Measurements from ENCODE around the gene ENDOV. TPM values are rescaled to one million over a fixed set of nuclear protein-coding genes. Genes with fewer than 3 reads are reported as not detected.

The ENDOV gene
- total and polyA plus RNA-seq, 2 of the 13 experiments (the other 11 are each of a cell fraction or from before 2014, with no cell fraction given) = 15.1 to 17.1 TPM

DNA sequence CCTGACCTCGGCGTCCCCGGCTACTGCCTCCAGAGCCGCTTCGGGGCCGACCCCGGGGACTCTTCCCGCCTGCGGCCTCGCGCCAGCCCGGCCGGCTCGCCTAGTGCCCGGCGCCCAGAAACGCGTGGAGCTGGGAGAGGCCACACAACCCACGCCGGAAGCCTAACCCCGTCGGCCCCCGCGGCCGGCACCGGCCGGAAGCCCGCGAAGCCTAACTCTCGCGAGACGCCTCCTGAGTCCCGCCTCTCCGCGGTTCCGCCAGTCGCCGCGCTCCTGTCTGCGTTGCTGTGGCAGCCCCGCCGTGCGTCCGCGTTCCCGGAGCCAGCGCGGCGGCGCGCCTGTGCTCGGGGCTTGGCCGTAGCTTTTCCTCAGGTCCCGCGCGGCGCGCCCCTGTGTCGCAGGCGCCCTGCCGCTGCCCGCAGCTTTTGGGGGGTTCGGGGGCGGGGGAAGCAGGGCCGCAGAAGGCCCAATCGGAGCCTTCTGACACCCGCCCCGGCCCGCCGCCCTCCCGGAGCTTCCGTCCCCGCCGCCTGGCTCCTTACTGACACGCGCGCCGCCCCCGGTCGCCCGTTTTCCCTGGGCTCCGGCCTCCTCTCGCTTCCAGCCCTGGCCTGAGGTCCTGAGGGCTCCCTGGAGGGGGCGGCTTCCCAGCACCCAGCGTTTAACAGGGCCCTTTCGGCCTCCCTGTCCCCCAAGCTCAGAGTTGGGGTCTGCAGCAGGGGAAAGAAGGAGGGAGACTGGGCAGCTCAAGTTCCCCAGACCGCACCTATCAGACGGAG is 39.8 kb downstream of the ENDOV start (continued):
- TF ChIP-seq ISX (CRISPR knock-in tag; conservative IDR thresholded peaks at IDR 0.05) (peak; percentile 96; the same call in 1 of the 2 replicates), ZNF33B (CRISPR knock-in tag; IDR thresholded peaks at IDR 0.05) (peak; percentile 56), NCOA2 (CRISPR knock-in tag; IDR thresholded peaks at IDR 0.05) (no peak; the same call in 1 of the 2 replicates), POLR2AphosphoS2 (IDR thresholded peaks at IDR 0.05; ENCODE audit: low read depth, low read length) (no peak), ZNF619 (CRISPR knock-in tag; IDR thresholded peaks at IDR 0.05) (no peak; the same call in 1 of the 2 replicates), EED (CRISPR knock-in tag; IDR thresholded peaks at IDR 0.05) (no peak; the same call in 1 of the 2 replicates), MTA1 (CRISPR knock-in tag; IDR thresholded peaks at IDR 0.05; ENCODE audit: borderline replicate concordance) (peak; percentile 48; the same call in 1 of the 2 replicates), GATA4 (IDR thresholded peaks at IDR 0.05; ENCODE audit: borderline replicate concordance, low read depth) (no peak; the same call in 1 of the 2 replicates), SP4 (CRISPR knock-in tag; IDR thresholded peaks at IDR 0.05) (peak; percentile 82)
- TF ChIP-seq, protein P1, sequence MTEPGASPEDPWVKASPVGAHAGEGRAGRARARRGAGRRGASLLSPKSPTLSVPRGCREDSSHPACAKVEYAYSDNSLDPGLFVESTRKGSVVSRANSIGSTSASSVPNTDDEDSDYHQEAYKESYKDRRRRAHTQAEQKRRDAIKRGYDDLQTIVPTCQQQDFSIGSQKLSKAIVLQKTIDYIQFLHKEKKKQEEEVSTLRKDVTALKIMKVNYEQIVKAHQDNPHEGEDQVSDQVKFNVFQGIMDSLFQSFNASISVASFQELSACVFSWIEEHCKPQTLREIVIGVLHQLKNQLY (CRISPR knock-in tag; IDR thresholded peaks at IDR 0.05) = no peak; the same call in 1 of the 2 replicates
- TF ChIP-seq, protein P2, sequence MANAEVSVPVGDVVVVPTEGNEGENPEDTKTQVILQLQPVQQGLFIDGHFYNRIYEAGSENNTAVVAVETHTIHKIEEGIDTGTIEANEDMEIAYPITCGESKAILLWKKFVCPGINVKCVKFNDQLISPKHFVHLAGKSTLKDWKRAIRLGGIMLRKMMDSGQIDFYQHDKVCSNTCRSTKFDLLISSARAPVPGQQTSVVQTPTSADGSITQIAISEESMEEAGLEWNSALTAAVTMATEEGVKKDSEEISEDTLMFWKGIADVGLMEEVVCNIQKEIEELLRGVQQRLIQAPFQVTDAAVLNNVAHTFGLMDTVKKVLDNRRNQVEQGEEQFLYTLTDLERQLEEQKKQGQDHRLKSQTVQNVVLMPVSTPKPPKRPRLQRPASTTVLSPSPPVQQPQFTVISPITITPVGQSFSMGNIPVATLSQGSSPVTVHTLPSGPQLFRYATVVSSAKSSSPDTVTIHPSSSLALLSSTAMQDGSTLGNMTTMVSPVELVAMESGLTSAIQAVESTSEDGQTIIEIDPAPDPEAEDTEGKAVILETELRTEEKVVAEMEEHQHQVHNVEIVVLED (CRISPR knock-in tag; IDR thresholded peaks at IDR 0.05; ENCODE audit: borderline replicate concordance) = peak; percentile 98
- TF ChIP-seq, protein P3, sequence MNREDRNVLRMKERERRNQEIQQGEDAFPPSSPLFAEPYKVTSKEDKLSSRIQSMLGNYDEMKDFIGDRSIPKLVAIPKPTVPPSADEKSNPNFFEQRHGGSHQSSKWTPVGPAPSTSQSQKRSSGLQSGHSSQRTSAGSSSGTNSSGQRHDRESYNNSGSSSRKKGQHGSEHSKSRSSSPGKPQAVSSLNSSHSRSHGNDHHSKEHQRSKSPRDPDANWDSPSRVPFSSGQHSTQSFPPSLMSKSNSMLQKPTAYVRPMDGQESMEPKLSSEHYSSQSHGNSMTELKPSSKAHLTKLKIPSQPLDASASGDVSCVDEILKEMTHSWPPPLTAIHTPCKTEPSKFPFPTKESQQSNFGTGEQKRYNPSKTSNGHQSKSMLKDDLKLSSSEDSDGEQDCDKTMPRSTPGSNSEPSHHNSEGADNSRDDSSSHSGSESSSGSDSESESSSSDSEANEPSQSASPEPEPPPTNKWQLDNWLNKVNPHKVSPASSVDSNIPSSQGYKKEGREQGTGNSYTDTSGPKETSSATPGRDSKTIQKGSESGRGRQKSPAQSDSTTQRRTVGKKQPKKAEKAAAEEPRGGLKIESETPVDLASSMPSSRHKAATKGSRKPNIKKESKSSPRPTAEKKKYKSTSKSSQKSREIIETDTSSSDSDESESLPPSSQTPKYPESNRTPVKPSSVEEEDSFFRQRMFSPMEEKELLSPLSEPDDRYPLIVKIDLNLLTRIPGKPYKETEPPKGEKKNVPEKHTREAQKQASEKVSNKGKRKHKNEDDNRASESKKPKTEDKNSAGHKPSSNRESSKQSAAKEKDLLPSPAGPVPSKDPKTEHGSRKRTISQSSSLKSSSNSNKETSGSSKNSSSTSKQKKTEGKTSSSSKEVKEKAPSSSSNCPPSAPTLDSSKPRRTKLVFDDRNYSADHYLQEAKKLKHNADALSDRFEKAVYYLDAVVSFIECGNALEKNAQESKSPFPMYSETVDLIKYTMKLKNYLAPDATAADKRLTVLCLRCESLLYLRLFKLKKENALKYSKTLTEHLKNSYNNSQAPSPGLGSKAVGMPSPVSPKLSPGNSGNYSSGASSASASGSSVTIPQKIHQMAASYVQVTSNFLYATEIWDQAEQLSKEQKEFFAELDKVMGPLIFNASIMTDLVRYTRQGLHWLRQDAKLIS (CRISPR knock-in tag; IDR thresholded peaks at IDR 0.05) = 0 out of 2 replicates have a peak, but pooled peaks have one; percentile 48
- TF ChIP-seq, protein P4, sequence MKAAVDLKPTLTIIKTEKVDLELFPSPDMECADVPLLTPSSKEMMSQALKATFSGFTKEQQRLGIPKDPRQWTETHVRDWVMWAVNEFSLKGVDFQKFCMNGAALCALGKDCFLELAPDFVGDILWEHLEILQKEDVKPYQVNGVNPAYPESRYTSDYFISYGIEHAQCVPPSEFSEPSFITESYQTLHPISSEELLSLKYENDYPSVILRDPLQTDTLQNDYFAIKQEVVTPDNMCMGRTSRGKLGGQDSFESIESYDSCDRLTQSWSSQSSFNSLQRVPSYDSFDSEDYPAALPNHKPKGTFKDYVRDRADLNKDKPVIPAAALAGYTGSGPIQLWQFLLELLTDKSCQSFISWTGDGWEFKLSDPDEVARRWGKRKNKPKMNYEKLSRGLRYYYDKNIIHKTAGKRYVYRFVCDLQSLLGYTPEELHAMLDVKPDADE (CRISPR knock-in tag; IDR thresholded peaks at IDR 0.05) = peak; percentile 84; the same call in 1 of the 2 replicates
- TF ChIP-seq, protein P5, sequence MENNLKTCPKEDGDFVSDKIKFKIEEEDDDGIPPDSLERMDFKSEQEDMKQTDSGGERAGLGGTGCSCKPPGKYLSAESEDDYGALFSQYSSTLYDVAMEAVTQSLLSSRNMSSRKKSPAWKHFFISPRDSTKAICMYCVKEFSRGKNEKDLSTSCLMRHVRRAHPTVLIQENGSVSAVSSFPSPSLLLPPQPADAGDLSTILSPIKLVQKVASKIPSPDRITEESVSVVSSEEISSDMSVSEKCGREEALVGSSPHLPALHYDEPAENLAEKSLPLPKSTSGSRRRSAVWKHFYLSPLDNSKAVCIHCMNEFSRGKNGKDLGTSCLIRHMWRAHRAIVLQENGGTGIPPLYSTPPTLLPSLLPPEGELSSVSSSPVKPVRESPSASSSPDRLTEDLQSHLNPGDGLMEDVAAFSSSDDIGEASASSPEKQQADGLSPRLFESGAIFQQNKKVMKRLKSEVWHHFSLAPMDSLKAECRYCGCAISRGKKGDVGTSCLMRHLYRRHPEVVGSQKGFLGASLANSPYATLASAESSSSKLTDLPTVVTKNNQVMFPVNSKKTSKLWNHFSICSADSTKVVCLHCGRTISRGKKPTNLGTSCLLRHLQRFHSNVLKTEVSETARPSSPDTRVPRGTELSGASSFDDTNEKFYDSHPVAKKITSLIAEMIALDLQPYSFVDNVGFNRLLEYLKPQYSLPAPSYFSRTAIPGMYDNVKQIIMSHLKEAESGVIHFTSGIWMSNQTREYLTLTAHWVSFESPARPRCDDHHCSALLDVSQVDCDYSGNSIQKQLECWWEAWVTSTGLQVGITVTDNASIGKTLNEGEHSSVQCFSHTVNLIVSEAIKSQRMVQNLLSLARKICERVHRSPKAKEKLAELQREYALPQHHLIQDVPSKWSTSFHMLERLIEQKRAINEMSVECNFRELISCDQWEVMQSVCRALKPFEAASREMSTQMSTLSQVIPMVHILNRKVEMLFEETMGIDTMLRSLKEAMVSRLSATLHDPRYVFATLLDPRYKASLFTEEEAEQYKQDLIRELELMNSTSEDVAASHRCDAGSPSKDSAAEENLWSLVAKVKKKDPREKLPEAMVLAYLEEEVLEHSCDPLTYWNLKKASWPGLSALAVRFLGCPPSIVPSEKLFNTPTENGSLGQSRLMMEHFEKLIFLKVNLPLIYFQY (CRISPR knock-in tag; IDR thresholded peaks at IDR 0.05; ENCODE audit: borderline replicate concordance) = peak; percentile 59
- TF ChIP-seq, protein P6, sequence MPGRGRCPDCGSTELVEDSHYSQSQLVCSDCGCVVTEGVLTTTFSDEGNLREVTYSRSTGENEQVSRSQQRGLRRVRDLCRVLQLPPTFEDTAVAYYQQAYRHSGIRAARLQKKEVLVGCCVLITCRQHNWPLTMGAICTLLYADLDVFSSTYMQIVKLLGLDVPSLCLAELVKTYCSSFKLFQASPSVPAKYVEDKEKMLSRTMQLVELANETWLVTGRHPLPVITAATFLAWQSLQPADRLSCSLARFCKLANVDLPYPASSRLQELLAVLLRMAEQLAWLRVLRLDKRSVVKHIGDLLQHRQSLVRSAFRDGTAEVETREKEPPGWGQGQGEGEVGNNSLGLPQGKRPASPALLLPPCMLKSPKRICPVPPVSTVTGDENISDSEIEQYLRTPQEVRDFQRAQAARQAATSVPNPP (CRISPR knock-in tag; IDR thresholded peaks at IDR 0.05) = peak; percentile 97
